ENCODE results near the gene CHST8.

CHST8 gene

GRCh38 chr19:33737681-33738371 is 116.1 kb downstream of the CHST8 start:
- DNase-seq (ENCODE audit: low spot score): no peak

DNA sequence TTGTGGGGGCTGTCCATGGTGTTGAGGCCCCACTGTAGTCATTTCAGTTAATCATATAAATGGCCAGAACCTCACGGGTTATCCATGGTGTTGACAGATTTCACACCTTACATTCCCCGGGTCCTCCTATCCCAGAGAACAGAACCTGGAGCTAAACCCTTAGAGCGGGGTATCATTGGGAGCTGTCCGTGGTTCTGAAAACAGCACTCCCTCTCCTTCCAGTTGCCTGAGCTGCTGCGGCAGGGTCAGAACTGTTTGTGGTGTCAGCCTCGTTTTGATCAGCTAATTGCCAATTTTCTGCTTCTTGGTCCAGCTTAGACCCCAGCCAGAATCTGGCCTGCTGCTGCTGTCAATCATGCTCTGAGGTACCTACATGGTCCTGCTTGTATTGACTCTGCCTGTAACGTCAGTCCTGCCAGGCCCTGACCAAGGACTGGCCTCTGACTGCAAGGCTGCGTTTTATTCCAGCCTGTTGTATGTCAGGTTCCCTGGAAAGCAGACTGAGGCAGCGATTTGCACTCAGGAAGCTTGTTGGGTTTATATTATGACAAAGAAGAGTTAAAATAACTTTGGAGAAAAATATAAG is 119.2 kb downstream of the CHST8 start:
- DNase-seq (ENCODE audit: low spot score): no peak

DNA sequence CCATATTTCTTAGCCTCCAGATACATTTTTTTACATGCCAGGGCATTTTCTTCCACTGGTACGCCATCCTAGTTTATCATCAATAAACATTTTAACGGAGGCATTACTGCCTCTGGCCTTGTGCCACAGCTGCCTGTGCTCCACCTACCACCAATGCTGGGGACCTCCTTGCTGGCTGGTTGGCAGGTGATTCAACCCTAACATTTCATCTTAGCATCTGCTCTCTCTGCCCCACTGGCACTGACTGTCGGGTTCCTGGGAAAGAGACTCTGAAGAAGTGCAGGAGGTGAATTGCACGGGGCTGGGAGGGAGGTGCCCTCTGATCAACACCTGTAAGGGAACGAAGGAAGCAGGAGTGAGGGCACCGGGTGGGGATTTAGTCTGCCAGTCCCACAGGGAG is 123.5 kb downstream of the CHST8 start:
- DNase-seq (ENCODE audit: low spot score): no peak

DNA sequence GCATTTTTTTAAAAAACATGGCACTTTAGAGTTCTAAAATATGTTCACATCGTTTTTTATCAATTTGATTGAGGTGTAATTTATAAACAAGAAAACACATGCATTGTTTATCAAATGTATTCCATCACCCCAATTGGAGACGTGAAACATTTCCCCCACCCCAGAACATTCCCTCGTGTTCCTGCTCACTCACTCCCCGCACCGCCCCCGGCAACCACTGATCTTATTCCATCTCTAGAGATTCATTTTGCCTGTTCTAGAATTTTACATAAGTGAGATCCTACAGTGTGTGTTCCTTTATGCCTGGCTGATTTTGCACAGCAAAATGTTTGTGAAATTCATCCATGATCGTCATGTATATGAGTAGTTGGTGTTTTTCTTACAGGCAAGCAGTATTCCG is 124.4 kb downstream of the CHST8 start:
- DNase-seq (ENCODE audit: low spot score): no peak

- DNase-seq (ENCODE audit: low spot score): no peak
These were observed 125.5 kb downstream of the CHST8 start for GRCh38 chr19:33747273-33747672.

- DNase-seq (ENCODE audit: low spot score): no peak
These were observed 126.5 kb downstream of the CHST8 start for GRCh38 chr19:33748231-33748630.

GRCh38 chr19:33749016-33749415 is 127.3 kb downstream of the CHST8 start:
- no peak for DNase-seq (ENCODE audit: low spot score)

DNA sequence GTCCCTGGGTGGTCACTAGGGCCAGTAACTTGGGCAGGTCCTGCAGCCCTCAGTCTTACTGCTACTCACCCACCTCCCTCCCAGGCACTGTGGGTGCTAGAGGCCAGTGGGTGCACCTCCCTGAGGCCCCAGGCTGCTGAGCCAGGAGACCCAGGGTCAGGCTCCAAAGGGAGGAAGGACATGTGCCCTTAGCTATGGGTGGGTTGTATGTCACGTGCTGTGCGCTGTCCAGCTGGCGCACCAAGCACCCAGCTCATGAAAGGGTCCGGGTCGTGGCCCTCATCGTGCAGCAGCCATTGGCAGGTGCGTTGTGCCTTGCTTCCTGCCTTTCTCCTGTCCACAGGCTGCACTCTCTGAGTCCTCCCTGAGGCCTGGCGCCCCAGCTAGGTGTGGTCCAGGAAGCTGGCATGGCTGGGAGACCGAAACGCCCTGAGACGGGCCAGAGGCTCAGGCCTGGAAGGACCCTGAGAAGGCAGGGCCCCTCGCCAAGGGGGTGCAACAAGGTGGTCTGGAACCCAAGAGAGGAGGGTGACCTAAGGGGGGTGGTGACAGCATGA is 127.9 kb downstream of the CHST8 start:
- no peak for DNase-seq (ENCODE audit: low spot score)

- DNase-seq (ENCODE audit: low spot score): no peak
These were observed 129.1 kb downstream of the CHST8 start for GRCh38 chr19:33750587-33751435.

DNA sequence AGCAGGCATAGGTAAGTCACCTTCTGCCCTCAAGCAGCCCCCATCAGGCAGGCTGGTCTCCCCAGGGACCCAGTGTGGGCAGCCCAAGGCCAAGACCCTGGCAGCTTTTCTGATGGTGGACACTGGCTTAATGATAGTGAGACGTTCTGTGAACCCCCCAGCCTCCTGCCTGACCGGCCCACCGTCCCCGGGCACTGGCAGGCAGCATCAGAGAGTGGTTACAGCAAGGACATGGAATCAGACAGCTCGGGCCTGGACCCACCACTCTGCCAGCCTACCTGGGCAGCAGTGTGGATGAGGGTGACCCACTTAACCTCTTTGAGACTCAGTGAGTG is 129.7 kb downstream of the CHST8 start:
- DNase-seq (ENCODE audit: low spot score): no peak

DNA sequence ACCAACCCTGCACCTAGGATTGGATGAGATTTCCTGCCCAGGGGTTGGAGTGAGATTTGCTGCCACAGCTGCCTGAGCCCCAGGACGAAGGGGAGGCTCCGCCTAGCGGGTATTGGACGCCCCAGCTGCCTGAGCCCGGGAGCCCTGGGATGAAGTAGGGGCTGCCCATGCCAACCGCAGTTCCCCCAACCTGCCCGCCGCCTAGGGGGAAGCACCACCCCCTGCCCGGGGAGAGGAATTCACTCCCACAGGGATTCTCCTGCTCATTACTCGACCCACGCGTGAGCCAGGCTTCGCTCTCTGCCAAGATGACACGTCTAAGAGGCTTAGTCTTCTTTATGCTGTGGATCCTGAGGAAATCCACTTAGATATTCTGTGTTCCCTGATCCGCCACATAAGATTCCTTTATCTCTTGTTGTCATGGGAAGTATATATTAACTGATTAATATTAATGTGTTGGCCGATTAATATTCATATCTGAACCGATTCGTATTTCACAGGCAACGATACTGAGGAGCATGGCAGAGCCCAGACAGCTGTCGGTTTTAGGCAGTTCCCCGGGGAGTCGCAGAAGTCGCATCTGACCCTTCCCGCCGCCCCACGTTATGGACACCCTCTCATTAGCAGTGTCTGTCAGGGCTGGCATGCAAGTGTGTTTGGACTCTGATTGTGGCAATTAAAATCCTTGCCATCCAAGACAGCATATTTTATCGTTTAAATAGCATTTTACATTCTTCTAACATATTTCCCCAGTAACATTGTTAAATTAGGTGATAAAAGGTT is 130.5 kb downstream of the CHST8 start:
- DNase-seq (ENCODE audit: low spot score): no peak

DNA sequence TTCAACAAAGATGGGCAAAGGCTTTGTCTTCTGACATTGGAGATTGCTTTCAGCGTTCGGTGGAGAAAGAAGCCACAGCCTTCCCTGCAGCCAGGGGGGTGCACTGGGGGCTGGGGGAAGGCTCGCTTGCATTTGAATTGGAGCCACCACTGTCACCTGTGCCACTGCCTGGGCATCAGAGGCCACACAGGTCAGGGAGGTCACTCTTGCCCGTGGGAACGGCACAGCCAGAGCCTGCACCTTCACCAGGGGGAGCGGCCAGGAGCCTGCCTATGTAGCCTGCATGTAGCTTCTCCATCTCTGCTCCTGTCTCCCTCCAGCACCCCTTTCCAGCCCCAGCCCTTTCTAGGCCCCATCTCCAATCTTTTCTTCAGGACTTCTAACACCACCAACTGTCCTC is 131.2 kb downstream of the CHST8 start:
- DNase-seq (ENCODE audit: low spot score): no peak

- DNase-seq (ENCODE audit: low spot score): no peak
These were observed 132.6 kb downstream of the CHST8 start for GRCh38 chr19:33754361-33754760.

- DNase-seq (ENCODE audit: low spot score): no peak
These were observed 133.6 kb downstream of the CHST8 start for GRCh38 chr19:33755099-33756035.

- DNase-seq (ENCODE audit: low spot score): no peak
These were observed 134.4 kb downstream of the CHST8 start for GRCh38 chr19:33756177-33756576.

DNA sequence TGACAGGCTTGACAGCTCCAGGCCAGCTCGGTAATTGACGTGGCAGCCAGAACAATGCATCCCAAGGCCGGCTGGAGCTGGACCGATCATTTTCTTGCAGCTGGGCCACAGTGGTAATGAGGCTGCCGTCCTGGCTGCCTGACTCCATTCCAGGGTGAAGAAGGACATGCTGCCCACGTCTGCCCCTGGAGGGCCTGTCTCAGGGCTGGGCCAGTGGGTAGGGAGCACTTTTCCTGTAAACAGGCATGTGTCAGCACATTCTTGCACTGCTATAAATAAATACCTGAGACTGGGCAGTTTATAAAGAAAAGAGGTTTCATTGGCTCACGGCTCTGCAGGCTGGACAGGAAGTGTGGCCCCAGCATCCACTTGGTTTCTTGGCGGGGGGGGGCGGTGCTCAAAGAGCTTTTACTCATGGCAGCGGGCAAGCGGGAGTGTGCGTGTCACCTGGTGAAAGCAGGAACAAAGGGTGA is 136.8 kb downstream of the CHST8 start:
- DNase-seq (ENCODE audit: low spot score): no peak

- no peak for DNase-seq (ENCODE audit: low spot score)
These were observed 137.6 kb downstream of the CHST8 start for GRCh38 chr19:33759356-33759755.

DNA sequence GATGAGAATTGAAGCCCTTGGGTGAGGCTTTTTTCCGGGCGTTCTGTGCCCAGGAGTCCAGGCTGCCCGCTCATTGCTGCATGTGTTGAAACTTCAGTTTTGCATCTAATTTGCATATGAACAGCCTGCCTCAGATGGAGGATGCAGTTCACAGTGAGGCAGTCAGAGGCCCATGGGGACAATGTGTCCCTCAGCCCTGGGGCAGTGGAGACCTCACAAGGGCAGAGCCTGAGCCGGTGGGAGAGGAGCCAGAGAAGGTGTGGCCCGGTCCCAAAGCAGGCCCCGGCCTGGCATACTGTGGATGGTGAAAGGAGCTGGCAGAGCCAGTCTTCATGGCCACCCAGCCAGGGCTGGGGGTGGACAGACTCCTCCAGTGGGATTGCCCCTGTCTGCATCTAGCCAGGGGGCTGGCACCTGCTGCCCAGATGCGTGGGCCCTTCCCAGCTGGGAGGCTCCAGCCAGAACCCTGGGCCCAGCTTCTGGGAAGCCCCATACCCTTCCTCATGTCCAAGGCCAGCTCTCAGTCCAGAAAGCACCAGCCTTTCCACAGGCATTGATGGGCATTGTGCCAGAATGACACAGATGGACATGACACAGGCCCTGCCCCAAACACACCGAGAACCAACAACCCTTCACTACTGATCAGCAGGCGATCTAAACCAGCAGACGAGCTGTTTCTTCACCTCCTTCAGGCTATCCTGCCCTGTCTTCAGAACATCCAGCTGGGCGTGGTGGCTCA is 142.0 kb downstream of the CHST8 start:
- no peak for DNase-seq (ENCODE audit: low spot score)

DNA sequence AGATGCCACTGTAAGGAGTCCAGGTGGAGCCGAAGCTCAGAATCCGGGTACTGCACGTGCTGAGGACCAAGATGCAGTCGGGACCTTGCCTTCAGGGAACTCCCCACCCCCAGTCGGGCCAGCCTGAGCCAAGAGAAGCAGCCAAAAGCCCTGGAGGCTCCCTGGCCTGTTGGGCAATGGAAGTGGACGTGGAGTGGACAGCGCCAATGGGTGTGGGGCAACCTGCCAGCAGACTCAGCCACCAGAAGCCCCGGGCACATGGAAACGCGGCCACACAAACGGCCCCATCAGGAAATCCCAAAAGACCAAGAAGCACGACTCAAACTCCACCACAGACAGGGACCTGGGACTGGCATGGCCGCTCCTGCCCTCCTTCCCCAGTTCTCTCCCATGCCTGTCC is 144.9 kb downstream of the CHST8 start:
- no peak for DNase-seq (ENCODE audit: low spot score)

- no peak for DNase-seq (ENCODE audit: low spot score)
These were observed 146.2 kb downstream of the CHST8 start for GRCh38 chr19:33767898-33768413.
